ENCODE data around the gene GPX8. TPM values are rescaled to one million over a fixed set of nuclear protein-coding genes. Genes with fewer than 3 reads are reported as not detected.

Gene GPX8
- total and polyA plus RNA-seq, 10 of the 15 experiments (the other 5 are each of a cell fraction or from before 2014, with no cell fraction given) = 0.11 TPM; not detected in 9

DNA sequence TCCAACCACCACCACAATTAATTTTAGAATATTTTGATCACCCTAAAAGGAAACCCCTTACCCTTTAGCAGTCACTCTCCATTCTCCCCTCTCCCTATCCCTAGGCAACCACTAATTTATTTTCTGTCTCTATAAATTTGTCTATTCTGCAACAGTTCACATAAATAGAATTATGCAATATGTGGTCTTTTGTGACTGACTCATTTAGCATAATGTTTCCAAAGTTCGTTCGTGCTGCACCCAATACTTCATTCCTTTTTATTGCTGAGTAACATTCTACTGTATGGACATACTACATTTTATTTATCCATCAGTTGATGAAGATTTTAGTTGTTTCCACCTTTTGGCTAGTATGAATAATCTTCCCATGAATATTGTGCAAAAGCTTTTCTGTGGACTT, 31.2 kb downstream of the GPX8 start:
- Histone ChIP-seq H2AFZ (ENCODE audit: control insufficient read depth, low read depth, low read length) (no peak overlapping the region), H3K27me3 (replicated peaks in 1 of 2; ENCODE audit: control insufficient read depth in 2 of 2, insufficient read depth in 2 of 2, low read length in 1 of 2) (0 out of 4 replicates have a peak, but pooled peaks cover 0 to 2% of the 10 kb centered on the region in 2 experiments), H3K9ac (ENCODE audit: control insufficient read depth, insufficient read depth, low read length) (no peak overlapping the region), H3K4me1 (ENCODE audit: control insufficient read depth, insufficient read depth, low read length) (no peaks in the 10 kb centered on the region), H4K20me1 (ENCODE audit: control insufficient read depth, insufficient read depth) (no peaks in the 10 kb centered on the region), H3K4me2 (ENCODE audit: control insufficient read depth, insufficient read depth) (no peak overlapping the region), H3K79me2 (ENCODE audit: control insufficient read depth, insufficient read depth, low read length) (no peaks in the 10 kb centered on the region), H3K36me3 (ENCODE audit: control insufficient read depth in 2 of 2, insufficient read depth in 2 of 2, low read length in 1 of 2) (no peaks in the 10 kb centered on the region), H3K27ac (ENCODE audit: control insufficient read depth, insufficient read depth) (no peak overlapping the region), H3K4me3 (no peak overlapping the region), H3K9me3 (replicated peaks; ENCODE audit: control insufficient read depth, insufficient read depth, low read length) (no peaks in the 10 kb centered on the region)
- ChIA-PET CTCF (interaction anchor here (1.2 kb wide), 1 partner anchor 17 kb away, joined by 4 read pairs; no protein-coding TSS in a partner anchor), POLR2A (no interaction called here), RAD21 (ENCODE audit: unreplicated experiment) (no interaction called here), SMC1A (ENCODE audit: uncharacterized antibody, unreplicated experiment) (no interaction called here)
- no TSS peak for BruUV-seq (replicated peaks)
- ATAC-seq (no peak), DNase-seq (ENCODE audit: low read depth, low spot score) (no peak), FAIRE-seq (no peak)
- TF ChIP-seq, protein P1, sequence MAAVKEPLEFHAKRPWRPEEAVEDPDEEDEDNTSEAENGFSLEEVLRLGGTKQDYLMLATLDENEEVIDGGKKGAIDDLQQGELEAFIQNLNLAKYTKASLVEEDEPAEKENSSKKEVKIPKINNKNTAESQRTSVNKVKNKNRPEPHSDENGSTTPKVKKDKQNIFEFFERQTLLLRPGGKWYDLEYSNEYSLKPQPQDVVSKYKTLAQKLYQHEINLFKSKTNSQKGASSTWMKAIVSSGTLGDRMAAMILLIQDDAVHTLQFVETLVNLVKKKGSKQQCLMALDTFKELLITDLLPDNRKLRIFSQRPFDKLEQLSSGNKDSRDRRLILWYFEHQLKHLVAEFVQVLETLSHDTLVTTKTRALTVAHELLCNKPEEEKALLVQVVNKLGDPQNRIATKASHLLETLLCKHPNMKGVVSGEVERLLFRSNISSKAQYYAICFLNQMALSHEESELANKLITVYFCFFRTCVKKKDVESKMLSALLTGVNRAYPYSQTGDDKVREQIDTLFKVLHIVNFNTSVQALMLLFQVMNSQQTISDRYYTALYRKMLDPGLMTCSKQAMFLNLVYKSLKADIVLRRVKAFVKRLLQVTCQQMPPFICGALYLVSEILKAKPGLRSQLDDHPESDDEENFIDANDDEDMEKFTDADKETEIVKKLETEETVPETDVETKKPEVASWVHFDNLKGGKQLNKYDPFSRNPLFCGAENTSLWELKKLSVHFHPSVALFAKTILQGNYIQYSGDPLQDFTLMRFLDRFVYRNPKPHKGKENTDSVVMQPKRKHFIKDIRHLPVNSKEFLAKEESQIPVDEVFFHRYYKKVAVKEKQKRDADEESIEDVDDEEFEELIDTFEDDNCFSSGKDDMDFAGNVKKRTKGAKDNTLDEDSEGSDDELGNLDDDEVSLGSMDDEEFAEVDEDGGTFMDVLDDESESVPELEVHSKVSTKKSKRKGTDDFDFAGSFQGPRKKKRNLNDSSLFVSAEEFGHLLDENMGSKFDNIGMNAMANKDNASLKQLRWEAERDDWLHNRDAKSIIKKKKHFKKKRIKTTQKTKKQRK (IDR thresholded peaks at IDR 0.05; ENCODE audit: low read depth, low read length) = no peak
- TF ChIP-seq, protein P2, sequence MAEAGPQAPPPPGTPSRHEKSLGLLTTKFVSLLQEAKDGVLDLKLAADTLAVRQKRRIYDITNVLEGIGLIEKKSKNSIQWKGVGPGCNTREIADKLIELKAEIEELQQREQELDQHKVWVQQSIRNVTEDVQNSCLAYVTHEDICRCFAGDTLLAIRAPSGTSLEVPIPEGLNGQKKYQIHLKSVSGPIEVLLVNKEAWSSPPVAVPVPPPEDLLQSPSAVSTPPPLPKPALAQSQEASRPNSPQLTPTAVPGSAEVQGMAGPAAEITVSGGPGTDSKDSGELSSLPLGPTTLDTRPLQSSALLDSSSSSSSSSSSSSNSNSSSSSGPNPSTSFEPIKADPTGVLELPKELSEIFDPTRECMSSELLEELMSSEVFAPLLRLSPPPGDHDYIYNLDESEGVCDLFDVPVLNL (IDR thresholded peaks at IDR 0.05; ENCODE audit: low read depth, low read length) = no peak
- TF ChIP-seq, protein P3, sequence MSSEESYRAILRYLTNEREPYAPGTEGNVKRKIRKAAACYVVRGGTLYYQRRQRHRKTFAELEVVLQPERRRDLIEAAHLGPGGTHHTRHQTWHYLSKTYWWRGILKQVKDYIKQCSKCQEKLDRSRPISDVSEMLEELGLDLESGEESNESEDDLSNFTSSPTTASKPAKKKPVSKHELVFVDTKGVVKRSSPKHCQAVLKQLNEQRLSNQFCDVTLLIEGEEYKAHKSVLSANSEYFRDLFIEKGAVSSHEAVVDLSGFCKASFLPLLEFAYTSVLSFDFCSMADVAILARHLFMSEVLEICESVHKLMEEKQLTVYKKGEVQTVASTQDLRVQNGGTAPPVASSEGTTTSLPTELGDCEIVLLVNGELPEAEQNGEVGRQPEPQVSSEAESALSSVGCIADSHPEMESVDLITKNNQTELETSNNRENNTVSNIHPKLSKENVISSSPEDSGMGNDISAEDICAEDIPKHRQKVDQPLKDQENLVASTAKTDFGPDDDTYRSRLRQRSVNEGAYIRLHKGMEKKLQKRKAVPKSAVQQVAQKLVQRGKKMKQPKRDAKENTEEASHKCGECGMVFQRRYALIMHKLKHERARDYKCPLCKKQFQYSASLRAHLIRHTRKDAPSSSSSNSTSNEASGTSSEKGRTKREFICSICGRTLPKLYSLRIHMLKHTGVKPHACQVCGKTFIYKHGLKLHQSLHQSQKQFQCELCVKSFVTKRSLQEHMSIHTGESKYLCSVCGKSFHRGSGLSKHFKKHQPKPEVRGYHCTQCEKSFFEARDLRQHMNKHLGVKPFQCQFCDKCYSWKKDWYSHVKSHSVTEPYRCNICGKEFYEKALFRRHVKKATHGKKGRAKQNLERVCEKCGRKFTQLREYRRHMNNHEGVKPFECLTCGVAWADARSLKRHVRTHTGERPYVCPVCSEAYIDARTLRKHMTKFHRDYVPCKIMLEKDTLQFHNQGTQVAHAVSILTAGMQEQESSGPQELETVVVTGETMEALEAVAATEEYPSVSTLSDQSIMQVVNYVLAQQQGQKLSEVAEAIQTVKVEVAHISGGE (CRISPR knock-in tag; IDR thresholded peaks at IDR 0.05) = no peak
- TF ChIP-seq NRF1 (conservative IDR thresholded peaks at IDR 0.05; ENCODE audit: low read depth, low read length) (no peak), ESRRA (IDR thresholded peaks at IDR 0.05; ENCODE audit: low read length) (no peak), SIX5 (IDR thresholded peaks at IDR 0.05; ENCODE audit: low read depth, low read length, severe bottlenecking) (no peak), PML (IDR thresholded peaks at IDR 0.05; ENCODE audit: low read length) (no peak), NFYB (IDR thresholded peaks at IDR 0.05; ENCODE audit: insufficient read depth, low read depth, low read length) (no peak), SUPT20H (IDR thresholded peaks at IDR 0.05; ENCODE audit: borderline replicate concordance, control insufficient read depth, low read depth, low read length) (no peak), POLR2A (IDR thresholded peaks at IDR 0.05; ENCODE audit: low read depth, low read length) (no peak), BRCA1 (IDR thresholded peaks at IDR 0.05; ENCODE audit: low read depth, low read length) (no peak), WRNIP1 (IDR thresholded peaks at IDR 0.05; ENCODE audit: borderline replicate concordance, low read depth, low read length) (no peak)
- TF ChIP-seq, protein P4, sequence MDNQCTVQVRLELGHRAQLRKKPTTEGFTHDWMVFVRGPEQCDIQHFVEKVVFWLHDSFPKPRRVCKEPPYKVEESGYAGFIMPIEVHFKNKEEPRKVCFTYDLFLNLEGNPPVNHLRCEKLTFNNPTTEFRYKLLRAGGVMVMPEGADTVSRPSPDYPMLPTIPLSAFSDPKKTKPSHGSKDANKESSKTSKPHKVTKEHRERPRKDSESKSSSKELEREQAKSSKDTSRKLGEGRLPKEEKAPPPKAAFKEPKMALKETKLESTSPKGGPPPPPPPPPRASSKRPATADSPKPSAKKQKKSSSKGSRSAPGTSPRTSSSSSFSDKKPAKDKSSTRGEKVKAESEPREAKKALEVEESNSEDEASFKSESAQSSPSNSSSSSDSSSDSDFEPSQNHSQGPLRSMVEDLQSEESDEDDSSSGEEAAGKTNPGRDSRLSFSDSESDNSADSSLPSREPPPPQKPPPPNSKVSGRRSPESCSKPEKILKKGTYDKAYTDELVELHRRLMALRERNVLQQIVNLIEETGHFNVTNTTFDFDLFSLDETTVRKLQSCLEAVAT (IDR thresholded peaks at IDR 0.05) = no peak
- TF ChIP-seq, protein P5, sequence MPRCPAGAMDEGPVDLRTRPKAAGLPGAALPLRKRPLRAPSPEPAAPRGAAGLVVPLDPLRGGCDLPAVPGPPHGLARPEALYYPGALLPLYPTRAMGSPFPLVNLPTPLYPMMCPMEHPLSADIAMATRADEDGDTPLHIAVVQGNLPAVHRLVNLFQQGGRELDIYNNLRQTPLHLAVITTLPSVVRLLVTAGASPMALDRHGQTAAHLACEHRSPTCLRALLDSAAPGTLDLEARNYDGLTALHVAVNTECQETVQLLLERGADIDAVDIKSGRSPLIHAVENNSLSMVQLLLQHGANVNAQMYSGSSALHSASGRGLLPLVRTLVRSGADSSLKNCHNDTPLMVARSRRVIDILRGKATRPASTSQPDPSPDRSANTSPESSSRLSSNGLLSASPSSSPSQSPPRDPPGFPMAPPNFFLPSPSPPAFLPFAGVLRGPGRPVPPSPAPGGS (IDR thresholded peaks at IDR 0.05; ENCODE audit: borderline replicate concordance, insufficient read depth, low read depth, low read length, poor library complexity, severe bottlenecking) = no peak
- 47% methylated on average over 2 of the region's 2 CpGs for WGBS (ENCODE audit: insufficient coverage, insufficient replicate concordance, low lambda C conversion rate, missing lambda C conversion rate)
- in situ Hi-C loops (cut with MboI) (no loop called here), intact Hi-C loops (cut with micrococcal nuclease; ENCODE audit: unreplicated experiment) (no loop called here)

Measured in GM12878 (cell line).